ENCODE measurements around the gene CCDC192. TPM values are rescaled to one million over a fixed set of nuclear protein-coding genes. Genes with fewer than 3 reads are reported as not detected.

Gene CCDC192
- total RNA-seq, 1 donor from 2014 or later, result 2.1 TPM

DNA sequence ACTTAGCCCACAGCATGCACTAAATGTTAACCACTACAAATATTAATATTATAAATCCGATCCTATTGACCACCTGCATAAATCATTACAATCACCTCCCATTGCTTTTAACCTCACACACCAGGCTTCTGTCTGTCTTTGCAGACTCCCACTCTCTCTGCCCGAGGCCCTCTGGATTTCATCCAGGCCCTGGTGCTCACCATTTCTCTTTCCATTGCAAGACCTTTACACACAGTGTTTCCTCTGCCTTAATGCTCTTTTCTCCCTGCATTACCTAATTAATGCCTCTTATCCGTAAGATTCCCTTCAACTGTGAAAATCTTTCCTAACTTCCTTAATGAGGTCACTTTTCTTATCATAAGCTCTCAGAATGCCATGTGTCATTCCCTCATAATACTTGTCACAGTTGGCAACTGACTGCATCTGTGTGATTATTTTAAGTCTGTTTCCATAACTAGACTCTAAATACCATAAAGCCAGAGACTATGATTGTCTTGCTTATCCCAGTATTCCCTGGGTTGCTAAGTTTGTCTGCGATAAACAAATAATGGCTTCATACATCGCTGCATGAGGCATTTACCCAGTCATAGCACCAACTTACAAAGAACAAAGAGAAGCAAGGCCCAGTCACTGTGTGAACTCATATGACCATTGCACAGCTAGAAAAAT is 155.1 kb downstream of the CCDC192 start:
- no peak overlapping the region for H3K27ac Mint-ChIP-seq
- DNase-seq (ENCODE audit: low spot score in 2 of 2, unreplicated experiment in 2 of 2), result no peak

DNA sequence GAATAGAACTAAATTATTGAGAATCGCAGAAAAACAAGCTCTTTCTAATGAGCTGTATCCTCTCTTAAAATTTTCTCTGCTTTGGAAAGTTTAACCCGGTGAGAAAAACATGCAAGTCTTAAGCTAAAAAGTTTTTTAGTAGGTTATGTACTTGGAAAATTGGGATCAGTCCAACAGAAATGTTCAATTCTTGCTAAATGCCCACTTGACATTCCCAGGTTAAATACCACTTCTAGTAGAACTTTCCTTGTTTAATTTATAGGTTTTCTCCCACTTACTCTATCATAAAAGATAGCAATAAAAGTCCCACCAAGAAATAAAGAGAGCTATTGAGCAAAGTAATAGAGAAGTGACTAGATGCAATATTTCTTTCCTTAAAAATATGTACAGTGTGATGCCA is 157.1 kb downstream of the CCDC192 start:
- H3K4me3 Mint-ChIP-seq, result no peak overlapping the region
- H3K9me3 Mint-ChIP-seq, result peaks cover 21% of the 10 kb centered on the region
- no peak overlapping the region for H3K27ac Mint-ChIP-seq
- peaks cover 8% of the 10 kb centered on the region for H3K36me3 Mint-ChIP-seq
- no peaks in the 10 kb centered on the region for H3K27me3 Mint-ChIP-seq (ENCODE audit: low read depth)
- TF ChIP-seq, protein P1, sequence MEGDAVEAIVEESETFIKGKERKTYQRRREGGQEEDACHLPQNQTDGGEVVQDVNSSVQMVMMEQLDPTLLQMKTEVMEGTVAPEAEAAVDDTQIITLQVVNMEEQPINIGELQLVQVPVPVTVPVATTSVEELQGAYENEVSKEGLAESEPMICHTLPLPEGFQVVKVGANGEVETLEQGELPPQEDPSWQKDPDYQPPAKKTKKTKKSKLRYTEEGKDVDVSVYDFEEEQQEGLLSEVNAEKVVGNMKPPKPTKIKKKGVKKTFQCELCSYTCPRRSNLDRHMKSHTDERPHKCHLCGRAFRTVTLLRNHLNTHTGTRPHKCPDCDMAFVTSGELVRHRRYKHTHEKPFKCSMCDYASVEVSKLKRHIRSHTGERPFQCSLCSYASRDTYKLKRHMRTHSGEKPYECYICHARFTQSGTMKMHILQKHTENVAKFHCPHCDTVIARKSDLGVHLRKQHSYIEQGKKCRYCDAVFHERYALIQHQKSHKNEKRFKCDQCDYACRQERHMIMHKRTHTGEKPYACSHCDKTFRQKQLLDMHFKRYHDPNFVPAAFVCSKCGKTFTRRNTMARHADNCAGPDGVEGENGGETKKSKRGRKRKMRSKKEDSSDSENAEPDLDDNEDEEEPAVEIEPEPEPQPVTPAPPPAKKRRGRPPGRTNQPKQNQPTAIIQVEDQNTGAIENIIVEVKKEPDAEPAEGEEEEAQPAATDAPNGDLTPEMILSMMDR (IDR thresholded peaks at IDR 0.05; ENCODE audit: unreplicated experiment), result no peak
- no peak for DNase-seq (ENCODE audit: low spot score in 2 of 2, unreplicated experiment in 2 of 2)
- peaks cover 7% of the 10 kb centered on the region for H3K4me1 Mint-ChIP-seq

More for the DNA sequence above, 155.1 kb downstream of the CCDC192 start:
- Mint-ChIP-seq H3K4me1 (peaks cover 7% of the 10 kb centered on the region), H3K36me3 (peaks cover 10% of the 10 kb centered on the region), H3K27me3 (ENCODE audit: low read depth) (peaks cover 8% of the 10 kb centered on the region), H3K9me3 (peaks cover 30% of the 10 kb centered on the region), H3K4me3 (no peak overlapping the region)
- TF ChIP-seq, protein P1 (IDR thresholded peaks at IDR 0.05; ENCODE audit: unreplicated experiment), result no peak

DNA sequence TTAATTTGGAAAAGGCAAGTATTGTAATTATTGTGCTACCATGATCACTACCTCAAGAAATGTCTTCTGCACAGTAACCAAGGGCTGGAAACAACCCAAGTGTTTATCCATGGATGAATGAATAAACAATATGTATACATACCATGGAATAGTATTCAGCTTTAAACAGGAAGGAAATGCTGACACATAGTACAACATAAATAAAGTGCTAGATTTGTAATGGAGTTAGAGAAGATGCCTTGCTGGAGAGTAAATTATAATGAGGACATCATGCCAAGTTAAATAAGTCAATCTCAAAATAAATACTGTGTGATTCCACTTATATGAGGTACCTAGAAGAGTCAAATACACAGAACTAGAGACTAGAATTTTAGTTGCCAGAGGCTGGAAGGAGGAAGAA is 160.0 kb downstream of the CCDC192 start:
- no peaks in the 10 kb centered on the region for H3K27me3 Mint-ChIP-seq (ENCODE audit: low read depth)
- TF ChIP-seq, protein P1 (IDR thresholded peaks at IDR 0.05; ENCODE audit: unreplicated experiment), result no peak
- peaks cover 5% of the 10 kb centered on the region for H3K36me3 Mint-ChIP-seq
- peaks cover 17% of the 10 kb centered on the region for H3K4me1 Mint-ChIP-seq
- no peak overlapping the region for H3K27ac Mint-ChIP-seq
- H3K9me3 Mint-ChIP-seq, result peaks cover 7% of the 10 kb centered on the region
- H3K4me3 Mint-ChIP-seq, result no peak overlapping the region
- no peak for DNase-seq (ENCODE audit: low spot score in 2 of 2, unreplicated experiment in 2 of 2)

DNA sequence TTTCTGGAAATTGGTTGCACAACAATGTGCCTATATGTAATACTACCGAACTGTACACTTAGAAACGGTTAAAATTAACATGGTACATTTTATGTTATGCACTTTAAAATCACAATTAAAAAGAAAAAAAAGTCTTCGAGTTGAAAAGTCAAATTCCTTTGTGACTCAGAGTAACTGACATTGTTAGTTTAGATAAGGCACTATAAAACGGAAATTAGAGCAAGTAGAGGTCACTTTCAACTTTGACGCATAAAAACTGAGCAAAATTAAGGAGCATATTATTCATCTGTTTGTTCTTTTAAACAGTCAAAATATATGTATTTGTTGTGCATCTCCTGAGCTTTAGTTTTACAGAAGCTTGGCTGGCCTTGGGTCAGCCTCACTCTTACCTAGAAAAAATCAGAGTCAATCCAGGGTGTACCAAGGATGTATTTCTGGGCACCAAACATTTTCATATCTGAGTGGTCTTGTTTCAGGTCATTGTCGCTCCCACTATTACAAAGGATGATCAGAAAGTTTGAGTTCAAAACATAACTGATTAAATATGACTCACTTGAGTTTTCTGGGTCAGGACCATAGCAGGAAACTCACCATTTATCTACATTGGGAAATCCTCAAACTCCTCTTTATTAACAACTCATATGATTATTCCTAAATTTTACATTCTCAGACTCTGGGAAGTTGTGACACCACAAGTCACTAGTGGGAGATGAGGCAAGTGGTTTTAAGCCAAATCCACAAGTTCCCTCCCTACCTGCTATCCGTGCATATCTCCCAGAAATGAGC is 160.6 kb downstream of the CCDC192 start:
- no peak overlapping the region for H3K4me3 Mint-ChIP-seq
- peaks cover 7% of the 10 kb centered on the region for H3K9me3 Mint-ChIP-seq
- H3K27ac Mint-ChIP-seq, result no peak overlapping the region
- no peaks in the 10 kb centered on the region for H3K27me3 Mint-ChIP-seq (ENCODE audit: low read depth)
- peaks cover 5% of the 10 kb centered on the region for H3K36me3 Mint-ChIP-seq
- H3K4me1 Mint-ChIP-seq, result peaks cover 15% of the 10 kb centered on the region
- TF ChIP-seq, protein P1 (IDR thresholded peaks at IDR 0.05; ENCODE audit: unreplicated experiment), result no peak
- no peak for DNase-seq (ENCODE audit: low spot score in 2 of 2, unreplicated experiment in 2 of 2)

DNA sequence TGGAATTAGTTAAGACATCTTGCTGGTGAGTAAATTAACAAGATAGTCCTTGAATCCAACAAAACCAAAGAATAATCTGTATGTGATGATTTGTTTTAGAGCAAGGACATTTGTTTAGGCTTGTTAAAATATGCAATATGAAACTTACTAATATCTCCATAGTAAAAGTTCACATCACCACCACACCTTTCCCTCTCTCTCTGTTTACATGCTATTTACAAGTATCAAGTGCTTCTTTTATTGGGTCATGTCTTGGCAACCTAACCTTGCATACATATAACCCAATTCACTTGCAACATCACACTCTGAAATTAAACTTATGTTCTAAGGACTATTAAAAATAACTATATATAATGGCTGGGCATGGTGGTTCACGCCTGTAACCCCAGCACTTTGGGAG is 161.3 kb downstream of the CCDC192 start:
- H3K4me3 Mint-ChIP-seq, result no peak overlapping the region
- peaks cover 5% of the 10 kb centered on the region for H3K9me3 Mint-ChIP-seq
- H3K27ac Mint-ChIP-seq, result no peak overlapping the region
- H3K27me3 Mint-ChIP-seq (ENCODE audit: low read depth), result no peaks in the 10 kb centered on the region
- peaks cover 15% of the 10 kb centered on the region for H3K4me1 Mint-ChIP-seq
- DNase-seq (ENCODE audit: low spot score in 2 of 2, unreplicated experiment in 2 of 2), result no peak
- TF ChIP-seq, protein P1 (IDR thresholded peaks at IDR 0.05; ENCODE audit: unreplicated experiment), result no peak
- peaks cover 4% of the 10 kb centered on the region for H3K36me3 Mint-ChIP-seq

Data from mesothelial cell of epicardium (in vitro differentiated cells).